C4-2B (cell line): ENCODE measurements around the gene CARMIL1.

Experiments used
- ZFX ChIP-seq: fragments of 450-650 bp; IDR thresholded peaks from 2 replicates; pipeline ENCODE4 v1.6.1; 2017
- TF ChIP-seq, protein P1 (sequence below): fragments of 450-650 bp; conservative IDR thresholded peaks from 2 replicates; pipeline ENCODE4 v1.5.1; 2017; ENCODE audit warnings: mild to moderate bottlenecking

DNA sequence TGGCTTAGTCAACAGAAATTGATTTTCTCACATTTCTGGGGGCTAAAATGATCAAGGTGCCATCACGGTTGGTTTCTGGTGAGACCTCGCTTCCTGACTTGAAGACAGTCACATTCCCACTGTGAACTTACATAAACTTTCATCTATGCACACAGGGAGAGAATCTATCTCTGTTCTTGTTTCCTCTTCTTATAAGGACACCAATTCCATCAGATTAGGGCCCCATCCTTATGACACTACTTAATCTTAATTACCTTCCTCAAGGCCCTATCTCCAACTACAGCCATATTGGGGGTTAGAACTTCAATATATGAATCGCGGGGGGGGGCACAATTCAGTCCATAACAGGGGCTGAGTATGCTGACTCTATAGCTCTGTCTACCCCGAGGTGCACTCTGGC, 362.2 kb downstream of the CARMIL1 start:
- TF ChIP-seq, protein P1, sequence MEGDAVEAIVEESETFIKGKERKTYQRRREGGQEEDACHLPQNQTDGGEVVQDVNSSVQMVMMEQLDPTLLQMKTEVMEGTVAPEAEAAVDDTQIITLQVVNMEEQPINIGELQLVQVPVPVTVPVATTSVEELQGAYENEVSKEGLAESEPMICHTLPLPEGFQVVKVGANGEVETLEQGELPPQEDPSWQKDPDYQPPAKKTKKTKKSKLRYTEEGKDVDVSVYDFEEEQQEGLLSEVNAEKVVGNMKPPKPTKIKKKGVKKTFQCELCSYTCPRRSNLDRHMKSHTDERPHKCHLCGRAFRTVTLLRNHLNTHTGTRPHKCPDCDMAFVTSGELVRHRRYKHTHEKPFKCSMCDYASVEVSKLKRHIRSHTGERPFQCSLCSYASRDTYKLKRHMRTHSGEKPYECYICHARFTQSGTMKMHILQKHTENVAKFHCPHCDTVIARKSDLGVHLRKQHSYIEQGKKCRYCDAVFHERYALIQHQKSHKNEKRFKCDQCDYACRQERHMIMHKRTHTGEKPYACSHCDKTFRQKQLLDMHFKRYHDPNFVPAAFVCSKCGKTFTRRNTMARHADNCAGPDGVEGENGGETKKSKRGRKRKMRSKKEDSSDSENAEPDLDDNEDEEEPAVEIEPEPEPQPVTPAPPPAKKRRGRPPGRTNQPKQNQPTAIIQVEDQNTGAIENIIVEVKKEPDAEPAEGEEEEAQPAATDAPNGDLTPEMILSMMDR: no peak
- no peak for TF ChIP-seq ZFX
